Measurements from ENCODE around the gene PCDH15.

GRCh38 chr10:54010337-54010933 lies 790.6 kb downstream of the PCDH15 start:
- TF ChIP-seq HCFC1 (IDR thresholded peaks at IDR 0.05; ENCODE audit: low read depth, low read length), result no peak
- no peak for TF ChIP-seq FOXP1 (CRISPR knock-in tag; IDR thresholded peaks at IDR 0.05)
- no peak for TF ChIP-seq ZNF253 (CRISPR knock-in tag; conservative IDR thresholded peaks at IDR 0.05)
- no peak for TF ChIP-seq MCM7 (IDR thresholded peaks at IDR 0.05)
- no peak for TF ChIP-seq RREB1 (CRISPR knock-in tag; IDR thresholded peaks at IDR 0.05)
- TF ChIP-seq ZNF175 (CRISPR knock-in tag; IDR thresholded peaks at IDR 0.05; ENCODE audit: low read depth), result no peak
- TF ChIP-seq BACH1 (tag; IDR thresholded peaks at IDR 0.05), result no peak

Measured in K562 (cell line).